Endodermal cell (in vitro differentiated cells): Measurements from ENCODE around the gene PODNL1. TPM values are rescaled to one million over a fixed set of nuclear protein-coding genes. Genes with fewer than 3 reads are reported as not detected.

Experiments used
- DNase-seq: peaks from one replicate; pipeline ENCODE4 v3.0.0-alpha.2; 2017
- H3K27ac ChIP-seq: 2 replicates; pipeline ENCODE4 v1.5.1; 2013; ENCODE audit warnings: mild to moderate bottlenecking, low read depth, low read length, moderate library complexity
- H3K27me3 ChIP-seq: 2 replicates; pipeline ENCODE4 v1.6.1; 2013; ENCODE audit warnings: mild to moderate bottlenecking, low read length, moderate library complexity; ENCODE audit not compliant: insufficient read depth, control insufficient read depth, poor library complexity, severe bottlenecking
- H3K36me3 ChIP-seq: 2 replicates; pipeline ENCODE4 v1.7.0; 2013; ENCODE audit warnings: mild to moderate bottlenecking, low read length, moderate library complexity; ENCODE audit not compliant: control insufficient read depth, insufficient read depth
- H3K4me1 ChIP-seq: one replicate; pipeline ENCODE4 v1.7.0; 2013; ENCODE audit warnings: low read length; ENCODE audit not compliant: control insufficient read depth, insufficient read depth
- H3K4me3 ChIP-seq: 2 replicates; pipeline ENCODE4 v1.5.1; 2013; ENCODE audit warnings: mild to moderate bottlenecking, low read length, moderate library complexity
- H3K9ac ChIP-seq: 2 replicates; pipeline ENCODE4 v1.6.1; 2013; ENCODE audit warnings: mild to moderate bottlenecking, low read length, moderate library complexity; ENCODE audit not compliant: poor library complexity, severe bottlenecking; ENCODE audit errors: extremely low read depth
- H3K9me3 ChIP-seq: 2 replicates; pipeline ENCODE4 v1.6.1; 2013; ENCODE audit warnings: mild to moderate bottlenecking, low read length, moderate library complexity; ENCODE audit not compliant: control insufficient read depth
- H3K27ac Mint-ChIP-seq: 2 replicates; pipeline ENCODE4 v1.8.0; 2020; ENCODE audit warnings: mixed read lengths
- H3K27me3 Mint-ChIP-seq: 2 replicates; pipeline ENCODE4 v1.8.0; 2021; ENCODE audit warnings: mild to moderate bottlenecking, mixed read lengths; ENCODE audit not compliant: insufficient read depth
- H3K36me3 Mint-ChIP-seq: 2 replicates; pipeline ENCODE4 v1.8.0; 2020; ENCODE audit warnings: low read depth, mixed read lengths
- H3K4me1 Mint-ChIP-seq: 2 replicates; pipeline ENCODE4 v1.8.0; 2020; ENCODE audit warnings: mixed read lengths
- H3K4me3 Mint-ChIP-seq: 2 replicates; pipeline ENCODE4 v1.8.0; 2020; ENCODE audit warnings: mild to moderate bottlenecking, moderate library complexity, mixed read lengths
- H3K9me3 Mint-ChIP-seq: 2 replicates; pipeline ENCODE4 v1.8.0; 2020; ENCODE audit warnings: mild to moderate bottlenecking, mixed read lengths
- CTCF ChIP-seq: fragments of 200-600 bp; sonication (generic); conservative IDR thresholded peaks from 2 replicates; pipeline ENCODE4 v1.5.0; 2021; ENCODE audit warnings: antibody characterized with exemption, mild to moderate bottlenecking
- WGBS, 2 experiments: methylation state at CpG; one replicate each; pipeline versions ENCODE4 v1.1.5 to v1.1.7; 2013; ENCODE audit warnings: missing lambda C conversion rate in 2 of 2, mixed read lengths in 1 of 2; ENCODE audit not compliant: insufficient coverage in 1 of 2, insufficient read length in 1 of 2; 5-methylcytosine and 5-hydroxymethylcytosine counted together
- total RNA-seq, 2 donors: library from RNA; stranded (reverse); fragmentation: NEBNext Ultra II Directional in 1 of 2; extraction: Animal tissue kit (Norgen Biotek cat#: 25700) in 1 of 2; gene quantifications; 2 replicates in 1 of 2; 3 replicates in 1 of 2; pipeline ENCODE4 v1.2.1, GENCODE V29; 2021

Gene PODNL1
- total RNA-seq, 2 donors from 2014 or later = 0.29 TPM; not detected in 1

GRCh38 chr19:13894552-13894951 is 43.7 kb downstream of the PODNL1 start:
- H3K9me3 ChIP-seq = no peaks in the 10 kb centered on the region
- DNase-seq = no peak
- no peak overlapping the region for H3K4me3 ChIP-seq
- H3K27ac ChIP-seq = no peak overlapping the region
- no peak overlapping the region for H3K27ac Mint-ChIP-seq
- H3K27me3 ChIP-seq = no peaks in the 10 kb centered on the region
- no peak overlapping the region for H3K4me3 Mint-ChIP-seq
- H3K36me3 Mint-ChIP-seq = peaks cover 2% of the 10 kb centered on the region
- no peaks in the 10 kb centered on the region for H3K9me3 Mint-ChIP-seq
- no peaks in the 10 kb centered on the region for H3K36me3 ChIP-seq
- no peaks in the 10 kb centered on the region for H3K4me1 ChIP-seq
- H3K9ac ChIP-seq = no peak overlapping the region
- no peaks in the 10 kb centered on the region for H3K27me3 Mint-ChIP-seq
- TF ChIP-seq CTCF = no peak
- 87 to 96% methylated on average over 4 of the region's 5 CpGs for WGBS, 2 experiments
- no peaks in the 10 kb centered on the region for H3K4me1 Mint-ChIP-seq

- Histone ChIP-seq H3K36me3 (no peaks in the 10 kb centered on the region), H3K9me3 (no peaks in the 10 kb centered on the region), H3K4me1 (no peaks in the 10 kb centered on the region), H3K9ac (no peak overlapping the region), H3K27ac (no peak overlapping the region), H3K27me3 (no peaks in the 10 kb centered on the region), H3K4me3 (no peak overlapping the region)
- Mint-ChIP-seq H3K4me1 (no peaks in the 10 kb centered on the region), H3K27ac (peak overlapping the region; percentile 78), H3K9me3 (no peaks in the 10 kb centered on the region), H3K27me3 (no peaks in the 10 kb centered on the region), H3K36me3 (peaks cover 2% of the 10 kb centered on the region), H3K4me3 (no peak overlapping the region)
- DNase-seq = no peak
- WGBS, 2 experiments = 87 to 88% methylated on average over 8 to 9 of the region's 9 CpGs
- no peak for TF ChIP-seq CTCF
These were observed 45.3 kb downstream of the PODNL1 start for GRCh38 chr19:13892870-13893269.

GRCh38 chr19:13890136-13890535 is 48.1 kb downstream of the PODNL1 start:
- H3K4me1 ChIP-seq = no peaks in the 10 kb centered on the region
- Mint-ChIP-seq H3K36me3 (peaks cover 2% of the 10 kb centered on the region), H3K4me3 (no peak overlapping the region), H3K4me1 (no peaks in the 10 kb centered on the region), H3K27me3 (no peaks in the 10 kb centered on the region), H3K9me3 (no peaks in the 10 kb centered on the region), H3K27ac (no peak overlapping the region)
- H3K9me3 ChIP-seq = no peaks in the 10 kb centered on the region
- TF ChIP-seq CTCF = no peak
- H3K36me3 ChIP-seq = no peaks in the 10 kb centered on the region
- H3K27ac ChIP-seq = no peak overlapping the region
- no peak overlapping the region for H3K4me3 ChIP-seq
- WGBS, 2 experiments = 94 to 95% methylated on average over 8 to 13 of the region's 13 CpGs
- H3K9ac ChIP-seq = no peak overlapping the region
- no peak for DNase-seq
- no peaks in the 10 kb centered on the region for H3K27me3 ChIP-seq
